ENCODE data around the gene MYBPC3. TPM values are rescaled to one million over a fixed set of nuclear protein-coding genes. Genes with fewer than 3 reads are reported as not detected.

MYBPC3 gene
- total and polyA plus RNA-seq, 2 experiments from 2014 or later, result not detected

GRCh38 chr11:47348131-47348802 lies 4.2 kb downstream of the MYBPC3 start (continued):
- TF ChIP-seq ZNF462 (CRISPR knock-in tag; IDR thresholded peaks at IDR 0.05) (no peak), NANOG (IDR thresholded peaks at IDR 0.05; ENCODE audit: borderline replicate concordance) (no peak)

- Histone ChIP-seq H3K27ac (ENCODE audit: low read depth) (no peak overlapping the region), H3K27me3 (ENCODE audit: insufficient read depth) (no peaks in the 10 kb centered on the region), H3K36me3 (ENCODE audit: insufficient read depth) (no peaks in the 10 kb centered on the region), H3K4me3 (no peak overlapping the region), H2AFZ (no peak overlapping the region), H3K4me2 (no peak overlapping the region), H3K9me2 (ENCODE audit: insufficient read depth) (no peaks in the 10 kb centered on the region), H3F3A (replicated peaks; ENCODE audit: low read depth) (no peaks in the 10 kb centered on the region), H4K20me1 (replicated peaks; ENCODE audit: insufficient read depth) (no peaks in the 10 kb centered on the region), H3K4me1 (ENCODE audit: insufficient read depth) (no peaks in the 10 kb centered on the region; the same call in 1 of the 2 replicates), H3K79me2 (replicated peaks; ENCODE audit: insufficient read depth) (no peaks in the 10 kb centered on the region)
- H3K27ac Mint-ChIP-seq, result no peak overlapping the region
- ATAC-seq, result no peak
- no peak overlapping the region for H3K4me3 Mint-ChIP-seq
- H3K27me3 Mint-ChIP-seq (ENCODE audit: insufficient read depth, low read depth, poor library complexity), result peaks cover 10% of the 10 kb centered on the region
- no peaks in the 10 kb centered on the region; the same call in 2 of the 3 replicates for H3K36me3 Mint-ChIP-seq (ENCODE audit: low read depth)
- peaks cover 4% of the 10 kb centered on the region for H3K4me1 Mint-ChIP-seq
- no peak for DNase-seq (ENCODE audit: low spot score)
- no peaks in the 10 kb centered on the region; the same call in 2 of the 3 replicates for H3K9me3 Mint-ChIP-seq
- TF ChIP-seq EZH2 (IDR thresholded peaks at IDR 0.05; ENCODE audit: low read depth, unreplicated experiment) (no peak), POLR2AphosphoS5 (IDR thresholded peaks at IDR 0.05; ENCODE audit: low read depth) (no peak), REST (IDR thresholded peaks at IDR 0.05; ENCODE audit: unreplicated experiment) (no peak), JUNB (IDR thresholded peaks at IDR 0.05; ENCODE audit: unreplicated experiment) (no peak), ZNF114 (CRISPR knock-in tag; IDR thresholded peaks at IDR 0.05) (no peak)
Measured at GRCh38 chr11:47347137-47347536, 5.4 kb downstream of the MYBPC3 start.

Data from GM23338 (cell line).